Loucy (cell line): ENCODE measurements around the gene PDCD10.

Experiments used
- H2AFZ ChIP-seq: fragments of 200-600 bp; sonication (generic); 2 replicates; pipeline ENCODE4 v1.6.0; 2016; ENCODE audit warnings: antibody characterized with exemption, mild to moderate bottlenecking, low read length, moderate library complexity
- H3F3A ChIP-seq: fragments of 200-600 bp; 2 replicates; pipeline ENCODE4 v1.6.0; 2016; ENCODE audit warnings: antibody characterized with exemption, low read depth, mild to moderate bottlenecking
- H3K27me3 ChIP-seq: fragments of 200-600 bp; sonication (generic); 2 replicates; pipeline ENCODE4 v1.6.1; 2014; ENCODE audit warnings: low read length, mild to moderate bottlenecking; ENCODE audit not compliant: insufficient read depth, poor library complexity, severe bottlenecking
- H3K36me3 ChIP-seq: fragments of 200-600 bp; sonication (generic); 2 replicates; pipeline ENCODE4 v1.6.1; 2016; ENCODE audit warnings: low read length; ENCODE audit not compliant: insufficient read depth
- H3K4me1 ChIP-seq: fragments of 200-600 bp; sonication (generic); 2 replicates; pipeline ENCODE4 v1.5.1; 2014; ENCODE audit warnings: low read length, mild to moderate bottlenecking; ENCODE audit not compliant: insufficient read depth, poor library complexity, severe bottlenecking
- H3K4me2 ChIP-seq: fragments of 200-600 bp; sonication (generic); 2 replicates; pipeline ENCODE4 v1.6.0; 2014; ENCODE audit warnings: antibody characterized with exemption, low read length, low read depth, mild to moderate bottlenecking; ENCODE audit not compliant: poor library complexity, severe bottlenecking
- H3K4me3 ChIP-seq: fragments of 200-600 bp; sonication (generic); 2 replicates; pipeline ENCODE4 v1.5.1; 2014; ENCODE audit warnings: low read length, mild to moderate bottlenecking, mixed read lengths; ENCODE audit not compliant: poor library complexity, severe bottlenecking
- H3K79me2 ChIP-seq: fragments of 200-600 bp; sonication (generic); 2 replicates; pipeline ENCODE4 v1.6.1; 2014; ENCODE audit warnings: low read length; ENCODE audit not compliant: insufficient read depth
- H3K9ac ChIP-seq: fragments of 200-600 bp; sonication (generic); 2 replicates; pipeline ENCODE4 v1.6.0; 2014; ENCODE audit warnings: mild to moderate bottlenecking, low read depth, low read length, moderate library complexity; ENCODE audit not compliant: poor library complexity, severe bottlenecking
- H3K9me2 ChIP-seq: fragments of 200-600 bp; sonication (generic); replicated peaks from 2 replicates; pipeline ENCODE4 v1.6.1; 2016; ENCODE audit warnings: low read depth, low read length, mixed read lengths
- H3K9me3 ChIP-seq: fragments of 200-600 bp; sonication (generic); 2 replicates; pipeline ENCODE4 v1.6.1; 2014; ENCODE audit warnings: mild to moderate bottlenecking, antibody characterized with exemption, low read length, low read depth; ENCODE audit not compliant: insufficient read depth
- H4K20me1 ChIP-seq: fragments of 200-600 bp; sonication (generic); 2 replicates; pipeline ENCODE4 v1.6.0; 2014; ENCODE audit warnings: antibody characterized with exemption, low read length, mild to moderate bottlenecking; ENCODE audit not compliant: insufficient read depth, poor library complexity, severe bottlenecking
- EZH2phosphoT487 ChIP-seq: fragments of 200-600 bp; IDR thresholded peaks from 2 replicates; pipeline ENCODE4 v1.6.1; 2018; ENCODE audit warnings: antibody characterized with exemption, mild to moderate bottlenecking, moderate library complexity, borderline replicate concordance
- TF ChIP-seq, protein P1 (sequence below): fragments of 200-600 bp; sonication (generic); conservative IDR thresholded peaks from 2 replicates; pipeline ENCODE4 v1.5.1; 2014; ENCODE audit warnings: mild to moderate bottlenecking, antibody characterized with exemption, low read length

PDCD10 gene

DNA sequence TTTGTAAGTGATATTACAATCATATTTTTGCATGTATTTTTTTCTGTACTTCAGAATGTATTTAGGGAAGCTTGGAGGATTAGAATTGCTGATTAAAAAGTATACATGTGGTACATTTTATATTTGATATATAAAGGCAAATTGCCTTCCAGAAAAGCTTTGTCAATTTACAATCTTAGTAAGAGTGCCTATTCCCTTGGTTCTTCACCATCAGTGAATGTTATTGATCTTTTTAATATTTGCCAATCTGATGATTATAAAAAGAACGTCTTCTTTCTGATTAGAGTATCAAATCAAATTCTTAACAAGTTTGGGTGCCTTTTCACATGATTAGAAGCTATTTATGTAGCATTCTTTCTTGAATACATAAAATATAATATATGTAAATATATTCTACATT is 90.1 kb downstream of the PDCD10 start:
- no peaks in the 10 kb centered on the region for H3K9me2 ChIP-seq
- H3K9ac ChIP-seq, result no peak overlapping the region
- H2AFZ ChIP-seq, result no peak overlapping the region
- H3K36me3 ChIP-seq, result no peaks in the 10 kb centered on the region
- no peaks in the 10 kb centered on the region for H4K20me1 ChIP-seq
- 0 out of 2 replicates have a peak, but pooled peaks cover 3% of the 10 kb centered on the region for H3K9me3 ChIP-seq
- no peak overlapping the region for H3K4me3 ChIP-seq
- H3K4me2 ChIP-seq, result no peak overlapping the region
- TF ChIP-seq, protein P1, sequence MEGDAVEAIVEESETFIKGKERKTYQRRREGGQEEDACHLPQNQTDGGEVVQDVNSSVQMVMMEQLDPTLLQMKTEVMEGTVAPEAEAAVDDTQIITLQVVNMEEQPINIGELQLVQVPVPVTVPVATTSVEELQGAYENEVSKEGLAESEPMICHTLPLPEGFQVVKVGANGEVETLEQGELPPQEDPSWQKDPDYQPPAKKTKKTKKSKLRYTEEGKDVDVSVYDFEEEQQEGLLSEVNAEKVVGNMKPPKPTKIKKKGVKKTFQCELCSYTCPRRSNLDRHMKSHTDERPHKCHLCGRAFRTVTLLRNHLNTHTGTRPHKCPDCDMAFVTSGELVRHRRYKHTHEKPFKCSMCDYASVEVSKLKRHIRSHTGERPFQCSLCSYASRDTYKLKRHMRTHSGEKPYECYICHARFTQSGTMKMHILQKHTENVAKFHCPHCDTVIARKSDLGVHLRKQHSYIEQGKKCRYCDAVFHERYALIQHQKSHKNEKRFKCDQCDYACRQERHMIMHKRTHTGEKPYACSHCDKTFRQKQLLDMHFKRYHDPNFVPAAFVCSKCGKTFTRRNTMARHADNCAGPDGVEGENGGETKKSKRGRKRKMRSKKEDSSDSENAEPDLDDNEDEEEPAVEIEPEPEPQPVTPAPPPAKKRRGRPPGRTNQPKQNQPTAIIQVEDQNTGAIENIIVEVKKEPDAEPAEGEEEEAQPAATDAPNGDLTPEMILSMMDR, result no peak
- TF ChIP-seq EZH2phosphoT487, result no peak
- no peaks in the 10 kb centered on the region for H3K4me1 ChIP-seq
- H3F3A ChIP-seq, result no peaks in the 10 kb centered on the region
- H3K79me2 ChIP-seq, result no peaks in the 10 kb centered on the region
- H3K27me3 ChIP-seq, result no peaks in the 10 kb centered on the region
